ENCODE data around the gene SLPI. TPM values are rescaled to one million over a fixed set of nuclear protein-coding genes. Genes with fewer than 3 reads are reported as not detected.

The SLPI gene
- total RNA-seq (100 to 1,000 TPM in 1 of 9 donors, 1 to 10 TPM in 3, under 1 TPM in 3, not detected in 2; 0.37 to 187 (median 1.8) TPM), polyA plus RNA-seq (1 to 10 TPM; 1.1 to 1.5 TPM)
- long read RNA-seq, donor 1: 0 reads
- long read RNA-seq, donor 2: 0 reads
- long read RNA-seq, donor 3: 0 reads

GRCh38 chr20:45254383-45255262 lies at the start of gene SLPI:
SLPI (minus strand) TSS chr20:45254564; CDS start chr20:45254543, 21 bp downstream.
- WGBS, 4 donors: 48 to 60% (median 54%) methylated on average over 7 of the region's 7 CpGs
- Histone ChIP-seq H3K27ac (peak within 1 kb of the TSS in 1 of 12 donors; percentile 18), H3K36me3 (no peaks in the 10 kb centered on the region), H3K27me3 (peaks cover 0 to 19% (median 0%) of the 10 kb centered on the region in 9 donors), H3K9me3 (no peaks in the 10 kb centered on the region), H3K4me3 (no peak within 1 kb of the TSS), H3K4me1 (peaks cover 0 to 16% (median 0%) of the 10 kb centered on the region in 12 donors)
- peak in 2 of 4 donors; percentile 42 to 72 for ATAC-seq
- no peak for DNase-seq
- intact Hi-C loops (cut with DNase I): loop anchor here in 1 of 10 donors (10.0 kb wide), 1 partner anchor 60 kb away; no protein-coding TSS in a partner anchor
- TF ChIP-seq POLR2A (IDR thresholded peaks at IDR 0.05) (no peak), CTCF (IDR thresholded peaks at IDR 0.05) (no peak)

- TF ChIP-seq CTCF (IDR thresholded peaks at IDR 0.05) (no peak), POLR2A (IDR thresholded peaks at IDR 0.05) (no peak)
- H3K4me1 ChIP-seq: peaks cover 0 to 13% (median 0%) of the 10 kb centered on the region in 12 donors
- intact Hi-C loops (cut with DNase I): loop anchor here in 1 of 10 donors (10.0 kb wide), 1 partner anchor 289 kb away; no protein-coding TSS in a partner anchor
- H3K27me3 ChIP-seq: peaks cover 14 to 76% (median 33%) of the 10 kb centered on the region in 9 donors
- DNase-seq (no peak), ATAC-seq (no peak)
- 37 to 52% (median 43%) methylated on average over 46 to 47 of the region's 47 CpGs for WGBS, 4 donors
- no peak overlapping the region for H3K27ac ChIP-seq
- no peaks in the 10 kb centered on the region for H3K36me3 ChIP-seq
- H3K4me3 ChIP-seq: no peak overlapping the region
- H3K9me3 ChIP-seq: no peaks in the 10 kb centered on the region
Measured at GRCh38 chr20:45303586-45304463, 49.5 kb upstream of the SLPI start.

GRCh38 chr20:45301824-45302271 lies 47.5 kb upstream of the SLPI start:
- DNase-seq (no peak), ATAC-seq (no peak)
- TF ChIP-seq POLR2A (IDR thresholded peaks at IDR 0.05) (no peak), CTCF (IDR thresholded peaks at IDR 0.05) (no peak)
- Histone ChIP-seq H3K4me1 (peaks cover 0 to 7% (median 0%) of the 10 kb centered on the region in 12 donors), H3K4me3 (no peak overlapping the region), H3K36me3 (no peaks in the 10 kb centered on the region), H3K27ac (no peak overlapping the region), H3K27me3 (peaks cover 11 to 74% (median 36%) of the 10 kb centered on the region in 9 donors), H3K9me3 (no peaks in the 10 kb centered on the region)
- intact Hi-C loops (cut with DNase I): loop anchor here in 1 of 10 donors (10.0 kb wide), 1 partner anchor 287 kb away; no protein-coding TSS in a partner anchor
- WGBS, 4 donors: 81 to 84% (median 82%) methylated on average over 5 of the region's 5 CpGs

Measured in heart left ventricle (tissue), 16 donors.